HG02588 (cell line): ENCODE data around the gene CDK11A.
"Not testable (repeated sequence)": the region's sequence is repeated elsewhere in the genome, so short reads cannot be mapped to it uniquely, and the experiment has no call there.

Source experiments
- ATAC-seq: cut with Tn5 transposase; IDR thresholded peaks from one replicate; pipeline ENCODE4 v1.9.1; 2021; ENCODE audit warnings: mild to moderate bottlenecking, moderate library complexity; ENCODE audit not compliant: unreplicated experiment

CDK11A gene

DNA sequence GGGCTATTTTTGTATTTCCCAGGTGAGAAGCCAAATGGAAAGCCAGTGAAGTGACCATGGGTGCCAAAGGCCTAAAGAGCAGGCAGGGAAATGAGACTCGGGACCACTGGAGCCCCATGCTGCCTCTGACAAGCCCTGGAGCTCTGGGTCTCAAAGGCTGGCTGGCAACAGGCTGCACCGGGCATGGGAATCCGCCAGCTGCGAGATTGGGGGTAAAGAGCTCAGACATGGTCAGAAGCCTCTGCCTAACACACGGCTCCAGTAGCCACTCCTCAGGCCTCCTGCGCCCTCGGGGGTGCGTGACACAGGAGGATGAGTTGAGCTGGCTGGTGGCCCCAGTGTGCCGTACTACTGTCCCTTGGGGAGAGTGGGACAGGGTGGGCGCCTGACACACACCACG is 59.8 kb downstream of the CDK11A start:
- not testable (repeated sequence) for ATAC-seq

DNA sequence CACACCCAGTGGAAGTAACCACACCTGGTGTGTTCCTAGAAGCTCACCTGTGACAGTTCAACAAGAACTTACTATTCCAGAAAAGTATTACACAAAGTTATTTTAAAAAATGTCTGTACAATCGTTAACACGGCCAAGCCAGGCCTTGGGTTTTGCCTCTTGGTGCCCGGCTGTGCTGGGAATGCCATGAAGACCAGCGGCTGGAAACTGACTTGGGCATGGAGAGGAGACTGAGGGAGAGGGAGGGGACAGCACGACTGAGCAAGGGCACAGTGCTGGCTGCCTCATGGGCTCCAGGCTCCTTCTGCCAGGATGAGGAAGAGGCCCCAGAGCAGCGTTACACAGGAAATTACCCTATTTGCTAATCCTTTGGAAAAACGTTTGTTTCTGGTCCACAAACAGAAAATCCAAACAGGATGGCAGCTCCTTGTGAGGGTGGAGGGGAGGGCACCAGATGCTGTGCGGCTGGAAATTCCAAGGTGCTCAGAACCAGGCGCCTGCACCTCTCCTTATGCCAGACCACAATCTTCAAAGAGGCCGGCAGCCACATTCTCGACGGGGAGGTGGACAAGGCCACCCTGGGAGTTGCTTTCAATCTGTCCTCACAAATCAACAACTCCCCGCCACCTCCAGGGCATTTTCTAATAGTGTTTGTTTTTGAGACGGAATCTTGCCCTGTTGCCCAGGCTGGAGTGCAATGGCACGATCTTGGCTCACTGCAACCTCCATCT is 61.2 kb downstream of the CDK11A start:
- ATAC-seq = not testable (repeated sequence)

DNA sequence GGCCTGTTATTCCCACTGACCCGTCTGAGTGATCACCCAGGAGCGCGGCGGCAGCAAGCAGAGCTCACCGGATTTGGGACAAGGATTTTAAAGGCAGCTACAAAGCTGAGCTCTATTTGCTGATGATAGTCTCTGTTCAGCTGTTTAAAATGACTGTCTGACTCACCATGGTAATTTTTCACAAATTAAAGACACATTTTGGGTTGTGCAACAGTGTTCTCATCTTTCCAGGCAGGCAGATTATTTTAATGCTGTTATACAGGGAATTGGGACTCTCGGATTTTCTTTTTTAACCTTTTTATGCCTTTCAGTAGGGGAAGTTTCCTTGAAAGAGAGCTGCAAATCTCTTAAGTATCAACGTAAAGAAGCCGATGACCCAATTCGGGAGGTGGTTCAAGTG is 61.8 kb downstream of the CDK11A start:
- not testable (repeated sequence) for ATAC-seq

DNA sequence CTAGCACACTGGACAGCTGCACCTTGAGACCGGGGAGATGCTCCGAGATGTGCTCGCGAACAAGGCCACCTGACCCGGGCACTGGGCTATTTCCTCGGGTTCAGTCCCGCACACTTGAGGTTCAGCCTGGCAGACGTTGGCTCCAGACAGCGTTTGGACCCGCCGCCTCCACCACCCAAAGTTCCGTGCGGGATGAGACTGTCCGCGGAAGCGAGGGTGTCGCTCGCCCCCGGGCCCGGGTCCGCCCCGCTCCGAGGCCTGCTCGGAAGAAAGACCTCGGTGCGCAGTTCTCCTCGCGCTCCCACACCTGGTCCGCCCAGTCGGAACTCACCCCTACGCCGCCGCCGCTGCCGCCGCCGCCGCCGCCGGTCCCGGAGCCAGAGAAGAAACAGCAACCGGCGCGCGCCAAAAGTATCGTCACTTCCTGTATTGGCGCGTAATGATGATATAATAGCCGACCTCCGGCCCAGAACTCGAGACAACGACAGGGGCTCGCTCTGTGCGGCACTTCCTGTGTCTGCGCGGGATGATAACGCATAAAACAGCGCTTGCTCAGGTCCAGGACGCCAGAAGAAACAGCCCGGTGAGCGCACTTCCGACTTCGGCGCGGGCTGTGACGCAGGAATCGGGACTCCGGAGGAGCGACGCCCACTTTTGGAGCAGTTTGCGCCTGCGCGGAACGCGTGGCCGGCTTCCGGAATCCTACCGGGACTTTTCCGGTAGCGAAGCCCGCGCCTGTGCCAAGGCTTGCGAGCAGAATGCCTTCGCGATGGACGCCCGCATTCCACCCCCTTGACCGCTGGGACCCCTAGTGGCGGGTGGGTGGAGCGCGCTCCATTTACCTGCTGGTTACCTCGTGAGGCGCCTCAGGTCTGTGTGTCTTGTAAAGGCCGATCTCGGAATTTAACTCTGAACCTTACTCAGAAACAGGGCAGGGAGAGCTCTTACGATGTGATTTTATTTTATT is 65.3 kb downstream of the CDK11A start, which contains the start of gene CDK11B:
Gene CDK11B, minus strand, starts transcription at position 422 of the 967 bp plus-strand sequence. CDS start 1,519 bp downstream, outside the sequence.
- ATAC-seq = peak; percentile 85
